H1 (cell line): ENCODE results near the gene MRM3.

Source experiments
- CBX8 ChIP-seq: fragments of 300-800, 300-1000 bp; sonication (generic); IDR thresholded peaks from 2 replicates; pipeline ENCODE4 v1.7.1; 2016; ENCODE audit warnings: low read depth, low read length, borderline replicate concordance
- CREB1 ChIP-seq: IDR thresholded peaks from 2 replicates; pipeline ENCODE4 v1.6.1; 2012; ENCODE audit warnings: inconsistent platforms
- HDAC6 ChIP-seq: IDR thresholded peaks from one replicate; pipeline ENCODE4 v1.7.1; 2012; ENCODE audit warnings: low read depth, mild to moderate bottlenecking, inconsistent platforms, low read length, moderate library complexity
- POLR2A ChIP-seq, 2 experiments: IDR thresholded peaks; 1 replicate in 1 of 2; 2 replicates in 1 of 2; pipeline ENCODE4 v1.6.1; 2011; ENCODE audit warnings: low read depth in 2 of 2, low read length in 2 of 2, mild to moderate bottlenecking in 2 of 2; ENCODE audit errors: control extremely low read depth in 1 of 2
- SP1 ChIP-seq: IDR thresholded peaks from 2 replicates; pipeline ENCODE4 v1.6.1; 2011; ENCODE audit warnings: low read depth, low read length
- TAF1 ChIP-seq: IDR thresholded peaks from 2 replicates; pipeline ENCODE4 v1.6.1; 2011; ENCODE audit warnings: mild to moderate bottlenecking, low read depth, low read length
- TEAD4 ChIP-seq: IDR thresholded peaks from 2 replicates; pipeline ENCODE4 v1.6.1; 2012; ENCODE audit warnings: low read depth, low read length, inconsistent platforms, mixed read lengths
- TF ChIP-seq, protein P1 (sequence below), 3 experiments: IDR thresholded peaks; 1 replicate in 2 of 3; 2 replicates in 1 of 3; pipeline versions ENCODE4 v1.5.1 to v1.6.1; 2011; ENCODE audit warnings: low read length in 3 of 3, mild to moderate bottlenecking in 3 of 3, inconsistent platforms in 2 of 3, low read depth in 1 of 3, moderate library complexity in 1 of 3; ENCODE audit not compliant: insufficient read depth in 1 of 3; ENCODE audit errors: control extremely low read depth in 1 of 3
- TF ChIP-seq, protein P2 (sequence below): IDR thresholded peaks from 2 replicates; pipeline ENCODE4 v1.6.1; 2012; ENCODE audit warnings: inconsistent platforms
- TF ChIP-seq, protein P3 (sequence below): fragments of 300-600 bp; sonication (generic); IDR thresholded peaks from 2 replicates; pipeline ENCODE4 v1.7.1; 2012; ENCODE audit warnings: low read length, moderate library complexity, mild to moderate bottlenecking, inconsistent platforms; ENCODE audit not compliant: insufficient replicate concordance

DNA sequence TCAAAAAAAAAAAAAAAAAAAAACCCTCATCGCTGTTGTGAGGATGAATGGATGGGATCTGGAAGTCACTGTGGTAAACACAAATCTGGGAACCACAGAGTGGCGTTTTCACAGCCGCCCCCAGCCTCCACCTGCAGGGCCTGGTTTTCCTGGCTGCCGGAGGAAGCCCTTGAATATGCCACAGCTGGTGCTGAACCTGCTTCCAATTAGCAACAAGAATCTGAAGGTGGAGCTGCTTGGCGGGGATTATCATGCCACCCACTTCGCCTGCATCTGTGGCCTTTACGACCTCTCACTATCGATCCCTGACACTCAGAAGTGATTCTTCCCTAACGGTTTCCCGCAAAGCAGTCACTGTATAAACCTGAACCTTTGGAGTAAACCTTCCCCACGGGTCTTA lies 16.1 kb downstream of the MRM3 start:
- no peak for TF ChIP-seq POLR2A (IDR thresholded peaks at IDR 0.05; ENCODE audit: control extremely low read depth in 1 of 2, low read depth in 2 of 2, low read length in 2 of 2)
- TF ChIP-seq, protein P1, sequence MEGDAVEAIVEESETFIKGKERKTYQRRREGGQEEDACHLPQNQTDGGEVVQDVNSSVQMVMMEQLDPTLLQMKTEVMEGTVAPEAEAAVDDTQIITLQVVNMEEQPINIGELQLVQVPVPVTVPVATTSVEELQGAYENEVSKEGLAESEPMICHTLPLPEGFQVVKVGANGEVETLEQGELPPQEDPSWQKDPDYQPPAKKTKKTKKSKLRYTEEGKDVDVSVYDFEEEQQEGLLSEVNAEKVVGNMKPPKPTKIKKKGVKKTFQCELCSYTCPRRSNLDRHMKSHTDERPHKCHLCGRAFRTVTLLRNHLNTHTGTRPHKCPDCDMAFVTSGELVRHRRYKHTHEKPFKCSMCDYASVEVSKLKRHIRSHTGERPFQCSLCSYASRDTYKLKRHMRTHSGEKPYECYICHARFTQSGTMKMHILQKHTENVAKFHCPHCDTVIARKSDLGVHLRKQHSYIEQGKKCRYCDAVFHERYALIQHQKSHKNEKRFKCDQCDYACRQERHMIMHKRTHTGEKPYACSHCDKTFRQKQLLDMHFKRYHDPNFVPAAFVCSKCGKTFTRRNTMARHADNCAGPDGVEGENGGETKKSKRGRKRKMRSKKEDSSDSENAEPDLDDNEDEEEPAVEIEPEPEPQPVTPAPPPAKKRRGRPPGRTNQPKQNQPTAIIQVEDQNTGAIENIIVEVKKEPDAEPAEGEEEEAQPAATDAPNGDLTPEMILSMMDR (IDR thresholded peaks at IDR 0.05; ENCODE audit: control extremely low read depth in 1 of 3, insufficient read depth in 1 of 3, low read depth in 1 of 3, low read length in 3 of 3): no peak
- TF ChIP-seq, protein P2, sequence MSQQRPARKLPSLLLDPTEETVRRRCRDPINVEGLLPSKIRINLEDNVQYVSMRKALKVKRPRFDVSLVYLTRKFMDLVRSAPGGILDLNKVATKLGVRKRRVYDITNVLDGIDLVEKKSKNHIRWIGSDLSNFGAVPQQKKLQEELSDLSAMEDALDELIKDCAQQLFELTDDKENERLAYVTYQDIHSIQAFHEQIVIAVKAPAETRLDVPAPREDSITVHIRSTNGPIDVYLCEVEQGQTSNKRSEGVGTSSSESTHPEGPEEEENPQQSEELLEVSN: no peak
- TF ChIP-seq, protein P3, sequence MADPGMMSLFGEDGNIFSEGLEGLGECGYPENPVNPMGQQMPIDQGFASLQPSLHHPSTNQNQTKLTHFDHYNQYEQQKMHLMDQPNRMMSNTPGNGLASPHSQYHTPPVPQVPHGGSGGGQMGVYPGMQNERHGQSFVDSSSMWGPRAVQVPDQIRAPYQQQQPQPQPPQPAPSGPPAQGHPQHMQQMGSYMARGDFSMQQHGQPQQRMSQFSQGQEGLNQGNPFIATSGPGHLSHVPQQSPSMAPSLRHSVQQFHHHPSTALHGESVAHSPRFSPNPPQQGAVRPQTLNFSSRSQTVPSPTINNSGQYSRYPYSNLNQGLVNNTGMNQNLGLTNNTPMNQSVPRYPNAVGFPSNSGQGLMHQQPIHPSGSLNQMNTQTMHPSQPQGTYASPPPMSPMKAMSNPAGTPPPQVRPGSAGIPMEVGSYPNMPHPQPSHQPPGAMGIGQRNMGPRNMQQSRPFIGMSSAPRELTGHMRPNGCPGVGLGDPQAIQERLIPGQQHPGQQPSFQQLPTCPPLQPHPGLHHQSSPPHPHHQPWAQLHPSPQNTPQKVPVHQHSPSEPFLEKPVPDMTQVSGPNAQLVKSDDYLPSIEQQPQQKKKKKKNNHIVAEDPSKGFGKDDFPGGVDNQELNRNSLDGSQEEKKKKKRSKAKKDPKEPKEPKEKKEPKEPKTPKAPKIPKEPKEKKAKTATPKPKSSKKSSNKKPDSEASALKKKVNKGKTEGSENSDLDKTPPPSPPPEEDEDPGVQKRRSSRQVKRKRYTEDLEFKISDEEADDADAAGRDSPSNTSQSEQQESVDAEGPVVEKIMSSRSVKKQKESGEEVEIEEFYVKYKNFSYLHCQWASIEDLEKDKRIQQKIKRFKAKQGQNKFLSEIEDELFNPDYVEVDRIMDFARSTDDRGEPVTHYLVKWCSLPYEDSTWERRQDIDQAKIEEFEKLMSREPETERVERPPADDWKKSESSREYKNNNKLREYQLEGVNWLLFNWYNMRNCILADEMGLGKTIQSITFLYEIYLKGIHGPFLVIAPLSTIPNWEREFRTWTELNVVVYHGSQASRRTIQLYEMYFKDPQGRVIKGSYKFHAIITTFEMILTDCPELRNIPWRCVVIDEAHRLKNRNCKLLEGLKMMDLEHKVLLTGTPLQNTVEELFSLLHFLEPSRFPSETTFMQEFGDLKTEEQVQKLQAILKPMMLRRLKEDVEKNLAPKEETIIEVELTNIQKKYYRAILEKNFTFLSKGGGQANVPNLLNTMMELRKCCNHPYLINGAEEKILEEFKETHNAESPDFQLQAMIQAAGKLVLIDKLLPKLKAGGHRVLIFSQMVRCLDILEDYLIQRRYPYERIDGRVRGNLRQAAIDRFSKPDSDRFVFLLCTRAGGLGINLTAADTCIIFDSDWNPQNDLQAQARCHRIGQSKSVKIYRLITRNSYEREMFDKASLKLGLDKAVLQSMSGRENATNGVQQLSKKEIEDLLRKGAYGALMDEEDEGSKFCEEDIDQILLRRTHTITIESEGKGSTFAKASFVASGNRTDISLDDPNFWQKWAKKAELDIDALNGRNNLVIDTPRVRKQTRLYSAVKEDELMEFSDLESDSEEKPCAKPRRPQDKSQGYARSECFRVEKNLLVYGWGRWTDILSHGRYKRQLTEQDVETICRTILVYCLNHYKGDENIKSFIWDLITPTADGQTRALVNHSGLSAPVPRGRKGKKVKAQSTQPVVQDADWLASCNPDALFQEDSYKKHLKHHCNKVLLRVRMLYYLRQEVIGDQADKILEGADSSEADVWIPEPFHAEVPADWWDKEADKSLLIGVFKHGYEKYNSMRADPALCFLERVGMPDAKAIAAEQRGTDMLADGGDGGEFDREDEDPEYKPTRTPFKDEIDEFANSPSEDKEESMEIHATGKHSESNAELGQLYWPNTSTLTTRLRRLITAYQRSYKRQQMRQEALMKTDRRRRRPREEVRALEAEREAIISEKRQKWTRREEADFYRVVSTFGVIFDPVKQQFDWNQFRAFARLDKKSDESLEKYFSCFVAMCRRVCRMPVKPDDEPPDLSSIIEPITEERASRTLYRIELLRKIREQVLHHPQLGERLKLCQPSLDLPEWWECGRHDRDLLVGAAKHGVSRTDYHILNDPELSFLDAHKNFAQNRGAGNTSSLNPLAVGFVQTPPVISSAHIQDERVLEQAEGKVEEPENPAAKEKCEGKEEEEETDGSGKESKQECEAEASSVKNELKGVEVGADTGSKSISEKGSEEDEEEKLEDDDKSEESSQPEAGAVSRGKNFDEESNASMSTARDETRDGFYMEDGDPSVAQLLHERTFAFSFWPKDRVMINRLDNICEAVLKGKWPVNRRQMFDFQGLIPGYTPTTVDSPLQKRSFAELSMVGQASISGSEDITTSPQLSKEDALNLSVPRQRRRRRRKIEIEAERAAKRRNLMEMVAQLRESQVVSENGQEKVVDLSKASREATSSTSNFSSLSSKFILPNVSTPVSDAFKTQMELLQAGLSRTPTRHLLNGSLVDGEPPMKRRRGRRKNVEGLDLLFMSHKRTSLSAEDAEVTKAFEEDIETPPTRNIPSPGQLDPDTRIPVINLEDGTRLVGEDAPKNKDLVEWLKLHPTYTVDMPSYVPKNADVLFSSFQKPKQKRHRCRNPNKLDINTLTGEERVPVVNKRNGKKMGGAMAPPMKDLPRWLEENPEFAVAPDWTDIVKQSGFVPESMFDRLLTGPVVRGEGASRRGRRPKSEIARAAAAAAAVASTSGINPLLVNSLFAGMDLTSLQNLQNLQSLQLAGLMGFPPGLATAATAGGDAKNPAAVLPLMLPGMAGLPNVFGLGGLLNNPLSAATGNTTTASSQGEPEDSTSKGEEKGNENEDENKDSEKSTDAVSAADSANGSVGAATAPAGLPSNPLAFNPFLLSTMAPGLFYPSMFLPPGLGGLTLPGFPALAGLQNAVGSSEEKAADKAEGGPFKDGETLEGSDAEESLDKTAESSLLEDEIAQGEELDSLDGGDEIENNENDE: no peak
- TF ChIP-seq SP1: no peak
- no peak for TF ChIP-seq TAF1
- TF ChIP-seq TEAD4: no peak
- TF ChIP-seq HDAC6: no peak
- TF ChIP-seq CBX8: no peak
- TF ChIP-seq CREB1: no peak
